DMS153 treated with DMSO at 0.1 percent for 48 hours (cell line): ENCODE measurements around the gene NFIA.

Source experiments
- DNase-seq: peaks from one replicate; lab custom pipeline; 2025; ENCODE audit not compliant: unreplicated experiment; lab: John Stamatoyannopoulos, UW

The NFIA gene

GRCh38 chr1:61208172-61208571 is 125.8 kb downstream of the NFIA start:
- DNase-seq, result no peak

GRCh38 chr1:61208831-61209230 is 126.5 kb downstream of the NFIA start:
- no peak for DNase-seq

- no peak for DNase-seq
Measured at GRCh38 chr1:61210435-61211154, 128.2 kb downstream of the NFIA start.

GRCh38 chr1:61213245-61214011 is 131.1 kb downstream of the NFIA start:
- no peak for DNase-seq

GRCh38 chr1:61215119-61215518 is 132.8 kb downstream of the NFIA start:
- DNase-seq, result no peak

- DNase-seq, result no peak
Measured at GRCh38 chr1:61215676-61216289, 133.4 kb downstream of the NFIA start.

- DNase-seq, result no peak
Measured at GRCh38 chr1:61220536-61220935, 138.2 kb downstream of the NFIA start.

DNA sequence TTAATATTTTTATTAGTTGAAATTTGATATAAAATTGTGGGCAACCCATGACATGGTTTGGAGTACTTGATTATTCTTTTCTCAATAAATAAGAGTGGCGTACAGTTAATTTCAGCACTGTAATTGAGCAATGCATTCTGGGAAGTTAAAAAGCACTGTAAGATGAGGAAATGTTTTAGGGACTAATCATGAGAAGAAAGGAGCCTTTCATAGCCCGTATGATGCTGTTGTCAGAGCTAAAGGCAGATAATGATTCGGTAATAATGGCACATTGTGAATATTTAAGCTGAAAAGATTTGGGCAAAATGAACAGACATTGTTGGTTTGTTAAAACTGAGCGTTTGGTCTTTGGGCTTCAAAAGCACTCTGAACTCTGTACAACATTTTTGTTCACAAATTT is 139.3 kb downstream of the NFIA start:
- DNase-seq, result no peak

DNA sequence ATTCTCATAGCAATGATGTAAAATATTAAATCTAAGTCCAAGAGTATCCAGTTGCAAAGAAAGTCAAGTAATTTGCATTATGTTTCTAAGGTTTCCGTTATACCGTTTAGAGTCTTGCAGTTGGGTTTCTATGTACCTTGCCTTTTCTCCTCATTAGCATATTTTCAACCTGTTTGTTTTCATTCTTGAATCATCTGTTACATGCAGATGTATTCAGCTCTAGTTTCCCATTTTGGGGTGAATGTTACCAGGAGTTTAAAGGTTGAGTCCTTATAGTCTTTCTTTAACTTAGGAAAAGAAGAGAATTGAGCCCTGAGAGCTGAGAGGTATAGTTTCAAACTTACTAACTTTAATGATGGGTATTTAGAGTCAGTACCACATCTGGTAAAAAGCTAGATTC is 139.9 kb downstream of the NFIA start:
- DNase-seq, result no peak

DNA sequence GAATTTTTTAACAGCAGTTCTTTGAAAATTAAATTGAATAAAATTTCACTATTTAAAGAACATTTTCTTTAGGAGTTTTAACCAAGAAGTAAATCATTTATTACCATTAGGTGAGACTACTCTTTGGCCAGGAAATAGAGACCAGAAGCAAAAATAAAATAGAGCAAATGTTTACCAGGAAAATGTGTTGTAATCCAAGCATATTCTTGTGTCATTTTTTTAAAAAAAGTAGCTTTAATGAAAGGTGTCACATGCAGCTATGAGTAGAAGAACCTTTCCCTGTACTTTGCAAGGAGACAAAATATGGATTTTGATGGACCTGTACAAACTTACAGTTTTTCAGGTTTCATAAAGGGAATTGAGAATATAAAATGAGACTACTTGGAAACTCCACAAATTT is 140.8 kb downstream of the NFIA start:
- no peak for DNase-seq

DNA sequence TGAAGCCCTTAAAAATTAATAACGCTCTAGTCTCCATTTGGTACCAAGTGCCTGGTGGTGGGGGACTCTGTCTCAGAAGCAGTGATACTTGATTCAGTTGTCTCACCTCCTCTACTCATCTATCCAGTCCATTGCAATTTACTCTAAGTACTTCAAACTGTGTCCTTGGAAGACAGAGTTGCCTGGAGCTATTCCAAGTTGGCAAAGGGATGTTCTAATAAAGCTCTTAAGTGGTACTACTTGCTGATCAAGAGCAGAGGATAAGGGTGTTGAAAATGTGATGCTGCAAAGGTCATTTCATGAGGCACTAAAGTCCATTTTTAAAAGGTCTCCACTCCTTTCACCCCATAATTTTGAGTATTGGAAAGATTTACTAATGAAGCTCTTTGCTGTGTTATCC is 142.2 kb downstream of the NFIA start:
- no peak for DNase-seq

DNA sequence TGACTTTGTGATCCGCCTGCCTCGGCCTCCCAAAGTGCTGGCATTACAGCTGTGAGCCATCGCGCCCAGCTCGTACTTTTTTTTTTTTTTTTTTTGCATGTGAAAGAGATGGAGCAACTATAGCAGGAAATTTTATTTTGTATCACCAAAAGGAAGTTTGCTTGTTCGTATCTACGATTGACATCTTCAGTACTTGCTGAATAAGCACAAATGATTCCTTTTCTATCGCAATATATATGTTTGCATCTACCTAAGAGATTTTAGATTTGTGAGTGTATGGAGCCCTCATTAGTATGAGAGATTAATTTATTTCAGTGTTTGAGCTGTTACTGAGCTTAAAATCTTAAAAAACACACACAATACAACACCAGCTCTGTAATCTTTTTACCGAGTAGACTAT is 143.1 kb downstream of the NFIA start:
- no peak for DNase-seq

GRCh38 chr1:61226791-61227567 is 144.6 kb downstream of the NFIA start:
- DNase-seq, result peak; percentile 75

- no peak for DNase-seq
Measured at GRCh38 chr1:61227857-61228550, 145.6 kb downstream of the NFIA start.

GRCh38 chr1:61230523-61230922 is 148.2 kb downstream of the NFIA start:
- no peak for DNase-seq

- DNase-seq, result no peak
Measured at GRCh38 chr1:61231795-61232194, 149.4 kb downstream of the NFIA start.

GRCh38 chr1:61233121-61233660 is 150.8 kb downstream of the NFIA start:
- DNase-seq, result no peak

GRCh38 chr1:61234587-61234919 is 152.2 kb downstream of the NFIA start:
- no peak for DNase-seq

- no peak for DNase-seq
Measured at GRCh38 chr1:61237147-61237546, 154.8 kb downstream of the NFIA start.

DNA sequence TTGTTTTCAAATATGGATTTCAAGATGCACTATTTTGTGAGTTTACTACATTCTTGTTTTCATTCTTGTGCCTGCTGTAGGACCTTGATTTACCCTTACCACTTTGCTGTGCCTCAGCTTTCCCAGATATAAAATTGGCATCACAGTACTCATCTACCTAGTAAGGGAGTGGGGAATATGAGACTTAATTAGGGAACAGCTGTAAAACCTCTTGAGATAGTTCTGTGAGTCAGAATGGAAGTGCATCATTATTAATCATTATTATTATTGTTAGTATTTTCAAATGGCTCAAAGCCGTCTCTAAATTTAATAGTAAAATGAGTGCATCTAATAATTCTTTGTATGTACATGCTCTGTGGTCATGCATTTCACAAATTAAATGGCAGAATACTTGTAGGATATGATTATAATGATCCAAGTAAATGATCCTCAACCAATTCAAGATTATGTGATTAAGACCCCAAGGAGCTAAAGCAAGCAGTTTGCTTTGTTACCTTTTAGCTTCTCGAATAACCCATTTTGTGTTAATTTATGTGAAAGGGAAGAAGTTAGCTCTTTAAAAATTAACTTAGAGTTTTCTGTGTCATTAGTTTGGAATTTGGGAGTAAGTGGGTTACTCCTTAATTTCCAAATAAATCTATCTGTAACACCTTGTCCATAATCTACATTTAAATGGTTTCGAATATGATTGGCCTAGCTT is 155.4 kb downstream of the NFIA start:
- no peak for DNase-seq
